NCI-H82 (cell line): Measurements from ENCODE around the gene ZNF804B.
A peak's percentile ranks its signal among the peaks of the same experiment; 100 is the strongest.

ENCODE experiments used
- DNase-seq: peaks from one replicate; lab custom pipeline; 2025; lab: John Stamatoyannopoulos, UW

Gene ZNF804B

DNA sequence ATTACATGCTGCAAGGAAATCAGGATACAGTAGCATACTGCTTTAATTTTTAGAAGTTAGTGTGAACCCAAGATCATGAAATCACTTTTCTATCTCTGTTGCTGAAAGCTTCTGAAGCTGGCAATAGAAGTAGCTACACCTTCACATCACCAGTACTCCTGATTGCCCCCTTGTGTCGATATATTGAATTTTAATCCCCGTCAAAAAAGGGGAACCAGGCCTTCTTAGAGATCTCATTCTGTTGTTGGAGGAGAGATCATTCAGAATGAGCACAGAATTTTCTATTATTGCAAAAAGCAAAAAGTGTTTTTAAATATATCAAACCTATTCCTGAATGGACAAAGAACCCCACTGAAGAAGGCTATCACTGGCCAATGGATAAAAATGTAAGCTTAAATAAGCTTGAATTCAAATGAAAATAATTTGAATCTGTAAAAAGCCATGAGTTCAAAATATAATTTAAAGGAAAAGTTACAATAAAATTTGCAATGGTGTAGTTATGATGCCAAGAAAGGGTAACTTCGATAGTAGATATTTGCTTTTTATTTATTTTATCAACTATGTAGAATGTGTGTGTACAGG lies 75.7 kb downstream of the ZNF804B start:
- peak; percentile 80 for DNase-seq

DNA sequence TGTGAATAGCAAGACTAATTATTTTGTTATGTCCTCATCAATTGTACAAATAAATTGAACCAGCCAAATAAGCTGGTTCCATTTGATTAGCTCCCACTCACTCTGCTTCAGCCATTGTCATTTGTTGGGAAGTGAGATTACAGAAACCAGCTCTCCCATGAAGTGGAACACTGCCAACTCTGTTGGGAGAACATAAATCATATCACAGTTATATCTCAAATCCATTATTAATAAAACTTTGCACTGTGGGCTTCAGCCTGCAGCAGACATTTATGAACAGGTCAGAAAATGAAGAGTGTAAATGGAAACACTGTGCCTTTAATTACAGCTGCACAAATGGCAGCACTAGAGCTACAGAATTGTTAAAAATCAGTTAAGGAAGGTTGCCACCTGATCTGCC lies 82.7 kb downstream of the ZNF804B start:
- DNase-seq: no peak

DNA sequence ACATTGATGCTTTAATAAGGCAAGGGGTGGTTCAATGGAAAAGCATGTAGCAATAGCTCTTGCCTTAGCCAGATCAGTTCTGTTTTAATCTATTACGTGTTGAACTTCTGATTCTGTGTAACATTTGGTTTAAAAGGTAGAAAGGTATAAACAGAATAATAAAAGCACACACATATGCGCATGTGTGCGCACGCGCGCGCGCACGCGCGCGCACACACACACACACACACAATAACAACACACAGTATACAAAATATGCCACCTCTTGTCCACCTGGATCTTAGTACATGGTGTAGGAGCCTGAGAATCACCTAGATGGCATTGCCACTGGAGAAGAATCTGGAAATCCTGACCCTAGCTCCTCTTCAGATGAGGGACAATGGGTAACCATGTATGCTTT lies 85.6 kb downstream of the ZNF804B start:
- DNase-seq: no peak

DNA sequence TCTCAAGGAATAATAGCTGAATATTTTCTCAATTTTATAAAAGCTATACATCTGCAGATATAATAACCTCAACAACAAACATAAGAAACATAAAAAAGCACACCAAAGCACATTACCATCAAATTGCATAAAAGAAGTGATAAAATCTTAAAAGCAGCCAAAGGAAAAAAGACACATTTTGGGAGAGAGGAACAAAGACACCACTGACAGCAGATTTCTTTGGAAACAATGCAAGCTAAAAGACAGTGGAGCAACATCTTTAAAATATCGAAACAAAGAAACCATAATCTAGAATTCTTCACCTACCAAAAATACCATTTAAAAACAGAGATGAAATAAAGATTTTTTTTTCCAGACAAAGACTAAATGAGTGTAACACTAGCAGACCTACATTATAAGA lies 91.7 kb downstream of the ZNF804B start:
- no peak for DNase-seq

DNA sequence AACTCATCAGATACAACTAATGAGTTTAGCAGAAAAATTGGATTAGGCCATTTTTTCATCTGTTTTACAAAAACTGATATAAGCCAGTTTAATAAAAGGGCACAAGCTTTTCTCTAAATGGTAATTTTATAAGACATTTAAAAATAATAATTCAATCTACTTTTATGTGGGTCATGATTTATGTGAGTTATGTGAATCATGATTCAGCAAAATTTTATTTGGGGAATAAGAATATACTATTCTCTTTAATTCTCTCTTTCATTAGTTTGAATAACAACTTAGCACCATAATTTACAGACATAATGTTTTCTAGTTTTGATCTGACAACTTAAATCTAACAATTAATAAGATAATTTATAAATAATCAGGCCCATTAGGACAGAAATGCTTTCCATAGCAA lies 99.8 kb downstream of the ZNF804B start:
- no peak for DNase-seq

DNA sequence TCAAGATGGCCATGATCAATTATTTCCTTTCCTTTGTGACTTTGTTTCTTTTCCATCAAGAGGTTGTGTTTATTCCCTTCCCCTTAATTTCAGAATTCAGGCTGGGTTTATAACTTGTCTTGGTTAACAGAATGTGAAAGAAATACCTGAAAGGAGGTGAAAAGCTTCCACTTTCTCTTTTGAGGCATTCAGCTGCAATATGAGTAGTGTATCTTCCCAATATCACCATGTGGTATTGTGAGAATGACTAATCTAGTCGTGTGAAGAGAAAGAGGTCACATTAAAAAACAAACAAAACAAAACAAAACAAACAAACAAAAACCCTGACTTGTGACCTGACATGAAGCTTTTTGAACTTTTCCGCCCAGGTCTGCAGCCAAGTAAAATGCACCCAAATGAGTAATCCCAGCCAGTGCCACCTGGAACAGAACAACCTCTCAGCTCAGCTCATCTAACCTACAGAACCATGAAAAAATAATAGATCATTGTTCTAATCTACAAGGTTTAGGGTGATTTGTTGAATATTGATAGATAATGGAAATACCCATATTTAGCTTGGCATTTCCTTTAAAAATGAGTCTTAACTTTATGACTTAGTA lies 106.9 kb downstream of the ZNF804B start:
- no peak for DNase-seq

DNA sequence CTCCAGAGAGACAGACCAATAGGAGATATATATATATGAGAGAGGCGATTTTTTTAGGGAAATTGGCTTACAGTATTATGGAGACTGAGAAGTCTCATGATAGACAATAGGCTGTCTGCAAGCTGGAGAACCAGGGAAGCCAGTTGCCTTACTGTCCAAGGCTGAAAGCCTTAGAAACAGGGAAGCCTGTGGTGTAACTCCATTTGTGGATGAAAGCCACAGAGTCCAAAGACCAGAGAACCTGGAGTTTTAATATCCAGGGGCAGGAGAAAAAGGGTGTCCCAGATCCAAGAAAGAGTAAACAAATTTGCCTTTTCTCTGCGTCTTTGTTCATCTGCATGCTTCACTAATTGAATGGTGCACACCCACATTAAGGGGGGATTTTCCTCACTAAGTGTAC lies 107.7 kb downstream of the ZNF804B start:
- no peak for DNase-seq

DNA sequence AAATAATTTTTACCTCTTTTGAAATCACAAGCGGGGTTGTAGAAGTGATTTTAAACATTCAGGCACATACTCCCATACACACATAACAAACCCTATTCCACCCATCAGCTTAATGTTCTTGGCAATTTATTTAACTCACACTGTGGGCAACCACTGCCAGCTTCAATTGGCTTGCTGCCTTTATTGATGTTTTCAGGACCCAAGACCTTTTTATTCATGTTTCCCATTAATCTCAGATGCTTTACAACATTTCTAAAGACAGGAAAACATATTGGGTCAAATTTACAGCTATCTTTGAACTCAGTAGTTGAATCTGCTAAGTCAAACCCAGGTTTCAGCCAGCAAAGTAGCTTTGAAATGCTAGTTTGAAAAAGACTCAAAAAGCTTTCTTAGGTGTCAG lies 109.0 kb downstream of the ZNF804B start:
- no peak for DNase-seq

DNA sequence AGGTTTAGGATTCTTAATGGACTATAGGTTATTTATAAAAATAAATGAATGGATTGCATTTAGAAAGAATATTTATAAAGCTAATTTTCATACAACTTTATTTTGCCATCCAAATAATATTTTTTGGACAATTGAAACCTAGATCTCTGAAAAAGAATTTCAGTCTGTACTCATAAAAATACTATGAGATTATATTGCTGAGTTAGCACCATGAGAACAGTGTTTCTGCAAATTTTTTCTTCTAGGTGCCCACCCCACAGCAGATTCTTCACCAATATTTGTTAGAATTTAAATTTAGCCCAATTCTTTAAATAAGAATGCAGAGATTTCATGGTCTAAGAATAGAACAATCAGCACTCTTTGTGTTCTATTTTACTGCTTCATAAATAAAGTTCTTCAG lies 121.6 kb downstream of the ZNF804B start:
- no peak for DNase-seq

DNA sequence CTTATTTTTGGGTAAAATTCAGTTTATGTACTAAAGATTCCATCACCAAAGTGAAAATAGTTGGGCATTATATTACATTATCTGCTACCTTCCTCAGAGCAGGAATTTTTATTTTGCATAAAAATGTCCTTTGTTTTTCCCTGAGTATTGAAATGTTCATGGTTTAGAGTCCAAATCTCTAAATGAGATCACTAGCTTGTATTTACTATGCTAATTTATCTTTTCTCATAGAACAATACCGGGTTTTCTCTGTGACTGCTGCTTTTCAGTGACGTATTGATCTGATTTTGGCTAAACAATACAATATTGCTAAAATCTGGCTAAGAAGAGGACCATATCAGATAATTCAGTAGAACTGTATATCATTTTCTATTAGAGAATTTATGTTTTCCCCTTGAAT lies 125.6 kb downstream of the ZNF804B start:
- DNase-seq: no peak

DNA sequence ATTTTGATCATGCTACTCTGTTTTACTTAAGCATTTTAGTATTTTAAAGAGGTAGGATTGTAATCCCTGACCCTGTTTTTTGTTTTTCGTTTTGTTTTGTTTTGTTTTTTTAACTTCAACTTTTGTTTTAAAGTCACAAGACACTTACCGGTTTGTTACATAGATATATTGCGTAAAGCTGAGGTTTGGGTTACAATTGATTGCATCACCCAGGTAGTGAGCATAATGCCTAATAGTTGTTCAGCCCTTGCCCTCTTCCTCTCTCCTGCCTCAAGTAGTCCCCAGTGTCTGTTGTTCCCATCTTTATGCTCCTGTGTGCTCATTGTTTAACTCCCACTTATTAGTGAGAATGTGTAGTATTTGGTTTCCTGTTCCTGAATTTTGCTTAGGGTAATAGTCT lies 129.2 kb downstream of the ZNF804B start:
- no peak for DNase-seq

DNA sequence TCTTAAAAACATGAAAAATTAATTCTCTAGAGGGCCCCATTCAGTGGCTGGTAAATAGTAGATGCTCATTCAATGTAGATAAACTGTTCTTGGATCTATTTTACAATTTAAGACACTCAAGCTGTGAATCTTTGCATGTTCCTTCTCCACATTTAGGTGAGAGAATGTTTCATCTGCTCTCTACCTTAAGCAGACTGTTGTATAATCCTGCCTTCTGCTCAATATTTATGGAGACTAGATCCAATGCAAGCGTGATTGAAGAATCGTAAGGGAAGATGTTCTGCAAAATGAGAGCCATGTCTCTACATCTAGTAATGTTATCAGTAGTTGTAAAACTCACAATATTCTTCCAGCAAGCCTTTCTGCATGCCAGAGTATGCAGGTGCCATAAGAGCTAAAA lies 151.0 kb downstream of the ZNF804B start:
- DNase-seq: no peak

DNA sequence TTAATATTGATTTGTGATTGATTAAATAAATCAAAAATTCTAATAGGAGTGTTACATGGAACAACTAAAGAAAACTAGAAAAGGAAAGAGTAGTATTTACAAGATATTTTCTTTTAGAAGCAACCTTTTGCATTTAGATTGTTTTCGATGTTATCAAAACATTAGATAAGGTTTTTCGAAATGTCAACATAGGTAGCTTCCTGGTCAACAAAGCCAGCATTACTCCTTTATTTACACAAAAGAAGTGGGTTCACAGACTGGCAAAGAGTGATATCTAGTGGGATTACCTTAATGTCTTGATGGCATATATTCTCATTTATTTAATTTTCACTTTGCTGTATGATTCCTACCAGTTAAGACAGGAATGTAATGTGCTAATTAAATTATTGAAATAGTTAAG lies 153.4 kb downstream of the ZNF804B start:
- DNase-seq: no peak

DNA sequence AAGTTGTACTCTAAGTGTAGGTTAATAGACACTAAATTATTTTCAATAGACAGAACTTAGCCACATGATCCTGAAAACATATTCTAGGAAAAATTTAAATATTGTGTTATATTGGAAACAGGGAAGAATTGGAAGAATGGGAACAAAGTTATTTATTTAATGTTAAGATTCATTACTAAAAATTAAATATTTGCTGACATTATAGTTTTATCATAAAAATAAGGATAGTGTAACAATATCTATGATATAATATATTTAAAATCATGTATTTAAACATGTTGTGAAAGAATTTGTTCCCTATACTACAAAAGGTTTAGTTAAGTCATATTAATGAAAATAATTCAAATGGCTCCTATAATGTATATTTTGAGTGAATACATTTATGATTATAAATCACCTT lies 156.1 kb downstream of the ZNF804B start:
- DNase-seq: no peak

DNA sequence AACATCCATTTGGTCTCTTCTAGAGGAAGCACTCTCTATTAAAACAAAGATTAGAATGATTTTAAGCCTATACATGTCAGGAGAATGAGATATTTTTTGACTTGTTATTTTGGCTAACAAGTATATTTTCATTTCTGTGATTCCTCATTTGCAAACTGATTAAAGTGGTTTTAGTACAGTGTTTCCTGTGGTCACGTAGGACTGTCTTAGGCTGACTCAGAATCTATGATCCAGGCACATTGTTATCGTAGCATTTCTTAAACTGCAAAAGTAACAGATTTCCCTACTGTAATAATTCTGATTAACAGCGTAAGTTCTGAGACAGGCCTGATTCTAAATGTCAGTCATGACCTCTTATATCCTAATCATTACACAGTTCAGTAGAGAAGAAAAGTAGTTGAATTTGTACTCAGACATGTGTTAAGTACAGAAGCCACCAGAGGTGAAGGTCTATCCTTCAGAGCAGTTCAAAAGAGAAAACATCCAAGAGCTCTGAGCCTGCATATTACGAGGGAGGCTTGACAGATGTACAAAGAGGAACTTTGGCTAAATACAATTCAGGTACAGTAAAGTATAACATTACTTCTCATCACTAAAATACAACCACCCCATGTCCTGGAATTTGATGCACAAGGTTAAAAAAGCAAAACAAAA lies 160.1 kb downstream of the ZNF804B start:
- DNase-seq: no peak

DNA sequence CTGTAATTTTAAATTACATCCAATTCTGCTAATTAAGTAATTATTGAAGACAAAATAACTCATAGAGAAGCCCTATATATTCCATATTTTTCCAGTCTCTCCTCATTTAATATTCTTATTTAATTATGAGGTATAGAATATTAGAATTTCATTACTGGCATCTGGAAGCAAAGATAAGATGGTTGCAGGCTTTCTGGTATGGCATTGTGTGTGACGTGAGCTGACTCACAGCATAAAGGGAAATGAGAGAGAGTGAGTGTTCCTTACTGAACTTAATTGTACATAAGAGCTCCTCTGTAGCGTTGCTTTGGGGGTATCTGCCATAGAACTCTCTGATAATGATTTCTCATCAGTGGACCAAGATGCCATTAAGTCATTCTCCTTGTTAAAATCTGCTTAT lies 163.4 kb downstream of the ZNF804B start:
- no peak for DNase-seq

DNA sequence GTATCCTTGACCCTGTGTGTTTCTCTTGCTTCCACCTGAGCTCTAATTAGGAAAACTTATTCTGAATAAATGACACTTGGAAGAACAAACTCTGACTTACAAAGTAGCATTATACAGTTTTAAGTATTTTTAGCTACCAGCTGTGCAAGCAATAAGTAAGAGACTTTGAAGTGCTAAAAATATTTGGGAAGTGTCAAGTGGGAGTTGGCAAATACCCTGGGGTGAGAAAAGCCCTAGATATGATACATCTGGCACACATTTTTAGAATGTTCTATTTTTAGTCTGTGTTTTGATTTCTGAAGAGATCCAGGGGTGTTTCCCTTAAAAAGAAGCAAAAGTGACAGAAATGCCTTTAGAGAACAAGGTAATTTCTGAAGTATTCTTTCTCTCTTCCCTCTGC lies 168.8 kb downstream of the ZNF804B start:
- no peak for DNase-seq

DNA sequence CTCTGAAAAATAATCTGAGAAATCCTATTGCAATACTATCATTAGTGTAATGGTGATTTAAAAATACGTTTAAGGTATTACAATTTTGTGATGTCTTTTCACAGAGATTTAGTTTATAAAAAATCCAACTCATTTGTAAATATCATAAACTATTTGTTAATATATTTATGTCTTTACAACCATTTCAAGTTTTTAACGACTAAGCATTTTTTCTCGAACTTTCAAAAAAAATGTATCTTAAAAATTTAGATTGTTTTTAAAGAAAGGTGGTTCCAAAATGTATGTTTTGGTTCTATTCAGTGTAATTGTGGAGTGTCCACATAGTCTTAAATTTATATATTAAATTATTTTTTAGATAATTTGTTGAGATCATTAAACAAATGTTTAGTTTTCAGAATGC lies 170.2 kb downstream of the ZNF804B start:
- no peak for DNase-seq

DNA sequence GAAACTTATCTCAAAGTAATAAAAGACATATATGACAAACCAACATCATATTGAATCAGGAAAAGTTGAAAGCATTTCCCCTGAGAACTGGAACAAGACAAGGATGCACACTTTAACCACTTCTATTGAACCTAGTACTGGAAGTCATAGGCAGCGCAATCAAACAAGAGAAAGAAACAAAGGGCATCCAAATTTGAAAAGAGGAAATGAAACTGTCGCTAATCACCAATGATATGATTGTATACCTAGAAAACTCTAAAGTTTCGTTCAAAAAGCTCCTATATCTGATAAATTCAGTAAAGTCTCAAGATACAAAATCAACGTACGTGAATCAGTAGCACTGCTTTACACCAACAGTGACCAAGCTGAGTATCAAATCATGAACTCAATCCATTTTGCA lies 173.8 kb downstream of the ZNF804B start:
- no peak for DNase-seq

DNA sequence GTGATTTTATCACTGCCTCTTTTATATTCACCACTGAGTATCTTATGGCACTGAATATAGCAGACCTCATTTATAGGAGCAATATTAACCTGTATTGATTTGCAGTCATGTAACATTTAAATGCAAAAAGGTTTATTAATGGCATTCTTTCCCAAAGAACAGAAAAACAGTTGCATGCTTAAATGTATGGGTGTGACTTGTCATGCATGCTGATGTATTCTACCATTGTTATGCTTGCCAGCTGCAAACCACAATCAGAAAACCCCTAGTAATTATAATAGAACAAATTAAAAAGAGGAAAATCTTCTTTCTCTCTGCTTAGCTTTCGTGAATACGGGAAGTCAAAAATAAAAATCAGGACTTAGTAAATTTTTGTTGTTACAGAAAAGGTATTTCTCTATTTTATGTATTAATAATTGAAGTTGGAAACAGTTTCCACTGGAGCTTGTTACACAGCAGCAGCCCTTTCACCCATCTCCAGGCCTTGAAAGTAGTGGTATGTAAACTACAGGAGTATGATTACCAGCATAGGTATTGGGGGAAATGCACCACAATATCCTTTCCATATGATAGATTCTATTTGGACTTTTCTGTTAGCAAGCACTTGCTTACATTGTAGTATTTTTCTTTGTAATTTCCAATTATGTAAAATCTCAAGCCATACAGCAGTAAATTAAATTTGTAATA lies 183.5 kb downstream of the ZNF804B start:
- no peak for DNase-seq

DNA sequence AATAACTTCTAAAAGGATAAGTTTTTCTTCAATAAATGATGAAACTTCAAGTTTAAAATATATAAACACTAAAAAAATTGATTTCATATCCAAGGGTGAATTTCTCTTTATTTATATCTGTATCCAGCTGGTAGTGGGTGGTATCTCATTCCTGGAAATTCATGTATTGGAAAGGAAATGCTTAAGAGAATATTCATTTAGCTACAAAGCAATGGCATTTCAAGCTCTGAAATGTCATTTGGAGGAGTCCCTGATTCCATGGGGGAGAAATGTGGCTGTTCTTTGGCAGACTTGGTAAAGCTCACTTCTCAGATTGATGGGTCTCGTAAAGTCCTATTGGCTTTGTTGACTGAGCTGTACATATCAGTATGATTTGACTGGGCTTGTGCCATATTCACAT lies 192.3 kb downstream of the ZNF804B start:
- no peak for DNase-seq

DNA sequence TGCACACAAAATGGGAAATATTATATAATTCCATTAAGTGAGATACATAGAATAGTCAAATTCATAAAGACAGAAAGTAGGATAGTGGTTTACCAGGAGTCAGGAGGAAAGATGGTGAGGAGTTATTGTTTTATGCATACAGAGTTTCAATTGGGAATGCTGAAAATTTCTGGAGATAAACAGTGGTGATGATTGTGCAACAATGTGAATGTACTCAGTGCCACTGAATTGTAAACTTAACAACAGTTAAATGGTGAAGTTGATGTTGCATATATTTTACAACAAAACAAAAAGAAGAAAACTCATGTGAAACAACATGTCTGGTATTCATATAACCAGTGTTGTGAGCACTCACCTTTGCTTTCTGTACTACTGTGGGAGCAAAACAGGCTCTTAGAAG lies 204.9 kb downstream of the ZNF804B start:
- DNase-seq: no peak

DNA sequence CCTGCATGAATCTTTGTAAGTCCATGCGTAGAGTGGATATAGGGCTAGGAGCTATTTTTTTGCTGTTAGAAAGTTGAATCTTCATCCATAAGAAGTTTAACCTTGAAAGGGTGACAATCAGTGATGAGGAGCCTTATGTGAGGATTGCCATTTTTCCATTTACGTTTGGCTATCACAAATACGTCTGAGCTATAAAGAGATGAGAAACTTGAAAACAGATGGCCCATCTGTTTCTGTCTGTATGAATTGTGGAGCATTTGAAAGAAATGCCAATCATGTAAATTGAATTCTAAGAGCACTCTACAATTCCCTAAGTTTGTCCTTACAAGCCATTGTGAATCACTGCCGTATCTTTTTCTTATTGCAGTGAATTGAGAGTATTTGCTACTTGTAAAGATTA lies 205.9 kb downstream of the ZNF804B start:
- DNase-seq: peak; percentile 22
